GM19043 (cell line): ENCODE results near the gene TMEM123.
A peak's percentile ranks its signal among the peaks of the same experiment; 100 is the strongest.
"Not testable (repeated sequence)": the region's sequence is repeated elsewhere in the genome, so short reads cannot be mapped to it uniquely, and the experiment has no call there.

Experiments
- ATAC-seq: cut with Tn5 transposase; IDR thresholded peaks from one replicate; pipeline ENCODE4 v1.9.1; 2021; ENCODE audit warnings: low read depth; ENCODE audit not compliant: unreplicated experiment

TMEM123 gene

DNA sequence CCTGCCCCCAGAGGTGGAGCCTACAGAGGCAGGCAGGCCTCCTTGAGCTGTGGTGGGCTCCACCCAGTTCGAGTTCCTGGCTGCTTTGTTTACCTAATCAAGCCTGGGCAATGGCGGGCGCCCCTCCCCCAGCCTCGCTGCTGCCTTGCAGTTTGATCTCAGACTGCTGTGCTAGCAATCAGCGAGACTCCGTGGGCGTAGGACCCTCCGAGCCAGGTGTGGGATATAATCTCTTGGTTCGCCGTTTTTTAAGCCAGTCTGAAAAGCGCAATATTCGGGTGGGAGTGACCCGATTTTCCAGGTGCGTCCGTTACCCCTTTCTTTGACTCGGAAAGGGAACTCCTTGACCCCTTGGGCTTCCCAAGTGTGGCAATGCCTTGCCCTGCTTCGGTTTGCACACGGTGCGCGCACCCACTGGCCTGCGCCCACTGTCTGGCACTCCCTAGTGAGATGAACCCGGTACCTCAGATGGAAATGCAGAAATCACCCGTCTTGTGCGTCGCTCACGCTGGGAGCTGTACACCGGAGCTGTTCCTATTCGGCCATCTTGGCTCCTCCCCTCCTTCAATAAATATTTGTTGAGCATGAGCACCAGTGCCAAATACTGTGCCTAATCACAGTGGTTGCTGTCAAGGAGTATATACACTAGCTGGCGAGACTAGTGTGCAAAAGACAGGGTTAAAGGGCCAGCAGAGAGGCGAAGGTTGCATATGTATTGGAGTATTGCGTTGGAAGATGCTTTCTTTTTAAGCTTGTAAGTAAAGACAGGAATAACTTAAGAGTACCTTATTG lies 77.7 kb downstream of the TMEM123 start:
- not testable (repeated sequence) for ATAC-seq

DNA sequence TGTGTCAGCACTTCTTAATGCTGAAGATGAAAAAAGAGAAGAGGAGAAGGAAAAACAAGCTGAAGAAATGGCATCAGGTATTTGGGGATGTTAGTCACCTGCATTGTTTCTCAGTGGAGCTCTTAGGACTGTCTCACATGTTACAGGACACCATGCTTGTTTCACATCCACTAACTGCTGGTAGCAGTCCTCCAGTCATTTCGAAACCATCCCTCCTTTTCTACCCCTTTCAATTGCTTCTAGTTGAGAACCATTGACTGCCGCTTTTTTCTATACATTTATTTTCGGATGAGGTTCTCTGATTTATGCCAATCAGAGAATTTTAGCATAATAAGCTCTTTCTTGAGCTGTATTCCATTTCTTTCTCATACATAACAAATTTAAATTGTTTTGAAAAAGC lies 84.1 kb downstream of the TMEM123 start:
- ATAC-seq, result peak; percentile 100

DNA sequence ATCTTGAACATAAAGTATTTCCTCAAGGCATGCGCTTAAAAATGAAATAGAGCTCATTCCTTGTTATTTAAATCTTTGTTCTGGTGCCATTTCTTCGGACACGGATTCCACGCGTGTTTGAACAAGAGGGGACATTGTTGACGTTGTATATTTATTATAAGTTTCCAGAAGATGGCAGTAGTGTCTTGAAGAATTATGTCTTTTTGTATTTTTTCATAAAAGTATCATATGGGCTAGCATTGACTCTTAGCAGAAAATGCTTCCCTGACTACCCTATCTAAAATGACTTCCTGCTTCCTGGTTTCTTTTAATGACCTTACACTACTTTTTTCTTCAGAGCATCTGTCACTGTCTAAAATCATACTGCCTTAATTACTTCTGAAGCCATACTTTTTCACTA lies 85.2 kb downstream of the TMEM123 start:
- ATAC-seq, result no peak

DNA sequence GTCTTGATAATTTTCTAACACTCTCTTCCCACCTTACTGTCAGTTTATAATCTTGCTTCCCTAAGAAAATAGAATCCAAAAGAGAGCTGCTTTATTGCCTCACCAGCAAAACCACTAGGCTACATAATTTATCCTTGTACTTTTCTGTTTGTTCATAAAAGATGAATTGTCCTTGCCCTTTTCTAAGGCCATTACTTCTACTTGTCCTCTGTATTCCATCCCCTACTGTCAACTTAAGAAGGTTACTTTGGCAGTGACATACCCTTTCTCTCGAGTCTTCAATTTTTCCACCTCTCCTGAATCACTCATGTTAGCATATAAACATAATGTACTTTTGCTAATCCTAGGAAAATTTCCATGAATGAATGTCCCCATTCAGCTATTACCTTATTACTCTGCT lies 87.6 kb downstream of the TMEM123 start:
- ATAC-seq, result no peak

DNA sequence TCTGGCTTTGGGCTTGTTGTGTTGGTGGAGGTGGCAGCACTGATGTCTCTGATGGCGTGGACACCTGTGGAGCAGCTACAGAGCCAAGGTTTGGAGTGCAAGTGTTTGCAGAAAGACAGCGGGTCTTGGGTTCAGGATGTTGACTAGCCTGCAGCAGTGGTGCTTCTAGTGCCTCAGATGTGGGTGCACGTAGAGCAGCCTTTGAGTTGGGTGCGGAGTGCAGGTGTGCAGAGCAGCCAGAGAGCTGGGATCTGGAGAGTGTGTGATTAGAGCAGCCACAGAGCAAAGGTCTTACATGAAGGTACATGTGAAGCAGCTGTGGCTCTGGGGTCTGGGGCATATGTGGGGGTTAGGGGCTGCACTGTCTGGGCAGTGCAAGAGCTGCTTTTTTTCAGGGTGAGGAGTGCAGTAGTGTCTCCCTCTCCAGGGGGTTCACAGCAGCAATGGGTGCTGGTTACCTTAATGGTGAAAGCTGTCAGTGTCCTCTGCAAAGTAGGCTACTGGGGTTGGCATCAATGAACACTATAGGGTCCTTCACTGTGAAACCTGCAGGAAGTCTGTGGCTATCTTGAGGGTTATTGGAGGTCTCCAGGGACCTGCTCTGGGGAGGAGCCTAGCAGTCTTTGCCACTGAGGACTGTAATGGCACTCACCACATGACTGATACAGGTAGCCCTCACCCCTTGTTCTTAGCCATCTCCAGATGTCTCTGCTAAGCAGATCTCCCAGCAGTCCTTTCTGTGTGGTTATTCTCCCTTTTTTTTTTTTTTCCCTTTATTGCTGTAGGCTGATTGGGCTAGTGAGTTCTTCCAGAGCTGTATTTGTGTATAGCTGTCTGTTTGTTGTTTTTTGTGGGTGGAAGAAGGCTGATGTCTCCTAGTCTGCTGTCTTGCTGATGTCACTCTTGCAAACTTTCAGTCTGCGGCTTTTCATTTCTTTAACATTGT lies 91.2 kb downstream of the TMEM123 start:
- ATAC-seq, result peak; percentile 88

DNA sequence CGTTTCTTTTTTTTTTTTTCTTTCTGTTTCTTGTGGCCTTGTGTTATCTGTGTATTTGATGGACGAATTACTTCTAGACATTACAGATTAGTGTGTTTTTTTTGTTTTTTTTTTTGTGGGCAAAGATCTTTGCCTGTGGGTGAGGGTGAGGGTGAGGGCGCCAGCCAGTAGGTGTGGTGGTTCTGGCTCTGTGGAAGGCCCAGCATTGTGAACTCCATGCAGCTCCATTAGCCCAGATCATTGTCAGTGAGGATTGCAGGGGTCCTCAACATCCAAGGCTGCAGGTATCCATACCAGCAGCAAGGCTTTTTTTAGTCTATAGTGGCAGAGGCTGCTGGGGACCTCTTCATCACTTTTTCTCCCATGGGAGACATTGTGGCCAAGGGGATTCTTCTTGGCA lies 91.9 kb downstream of the TMEM123 start:
- no peak for ATAC-seq

DNA sequence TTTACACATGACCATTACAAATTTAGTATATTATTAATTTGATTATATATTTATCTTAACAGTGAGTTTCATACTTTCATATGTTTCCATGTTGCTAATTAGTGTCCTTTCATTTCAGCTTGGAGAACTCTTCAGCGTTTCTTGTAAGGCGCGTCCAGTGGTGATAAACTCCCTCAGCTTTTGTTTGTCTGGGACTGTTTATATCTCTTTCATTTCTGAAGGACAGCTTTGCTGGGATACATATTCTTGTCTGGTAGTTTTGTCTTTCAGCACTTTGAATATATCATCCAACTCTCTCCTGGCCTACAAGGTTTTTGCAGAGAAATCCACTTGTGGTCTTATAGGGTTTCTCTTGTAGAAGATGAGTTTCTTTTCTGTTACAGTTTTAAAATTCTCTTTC lies 93.2 kb downstream of the TMEM123 start:
- no peak for ATAC-seq

DNA sequence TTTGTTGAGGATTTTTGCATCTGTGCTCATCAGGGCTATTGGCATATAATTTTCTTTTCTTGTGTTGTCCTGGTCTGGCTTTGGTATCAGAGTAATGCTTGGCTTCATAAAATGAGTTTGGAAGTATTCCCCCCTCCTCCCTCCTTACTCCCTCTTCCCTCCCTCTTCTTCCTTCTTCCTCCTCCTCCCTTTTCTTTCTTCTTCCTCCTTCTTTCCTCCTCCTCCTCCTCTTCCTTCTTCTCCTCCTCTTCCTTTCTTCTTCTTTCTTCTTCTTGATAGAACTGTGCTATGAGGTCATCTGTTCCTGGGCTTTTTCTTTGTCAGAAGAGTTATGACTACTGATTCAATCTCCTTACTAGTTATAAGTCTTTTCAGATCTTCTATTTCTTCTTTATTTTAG lies 95.4 kb downstream of the TMEM123 start:
- ATAC-seq, result no peak

DNA sequence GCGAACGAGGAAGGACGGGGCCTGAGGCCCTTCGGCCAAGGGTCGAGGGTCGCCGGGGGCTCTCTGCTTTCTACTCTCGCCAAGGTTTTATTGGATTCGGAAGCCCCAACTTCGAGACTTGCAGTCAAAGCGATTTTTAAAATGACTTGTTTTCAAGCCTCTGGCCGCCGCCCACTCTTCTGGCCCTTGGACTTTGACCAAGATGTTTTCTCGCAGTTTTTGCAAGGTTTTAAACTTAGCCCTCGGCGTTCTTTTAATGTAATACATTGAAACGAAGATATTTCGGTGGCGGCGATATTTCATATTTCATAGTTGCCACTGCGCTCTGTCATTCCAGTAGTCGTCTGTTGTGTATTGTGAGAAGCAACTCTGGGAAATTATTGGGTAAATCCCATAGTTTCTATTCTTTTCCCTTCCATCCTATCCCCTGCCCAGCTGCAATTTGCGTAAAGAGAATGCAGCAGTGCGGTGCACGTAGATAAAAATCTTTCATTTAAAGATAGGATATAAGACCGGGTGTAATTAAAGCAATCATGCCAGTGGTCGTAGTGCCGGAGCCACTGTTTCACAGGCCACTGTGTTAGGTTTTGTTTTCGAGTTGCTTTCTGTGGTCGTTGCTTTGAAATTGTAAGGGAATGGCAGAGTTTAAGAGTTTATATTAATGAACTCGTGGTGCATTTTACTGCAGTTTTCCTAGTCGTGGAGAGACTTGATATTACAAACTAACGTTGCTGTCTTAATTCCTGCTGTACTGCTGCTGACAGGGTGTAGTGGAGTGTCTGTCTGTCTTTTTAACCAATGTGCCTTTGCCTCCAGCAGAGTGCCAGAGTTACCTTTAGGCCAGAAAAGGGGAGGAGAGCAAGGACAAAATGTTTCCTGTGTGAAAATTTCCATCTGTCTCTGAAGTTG lies 104.8 kb downstream of the TMEM123 start:
- peak; percentile 4 for ATAC-seq

DNA sequence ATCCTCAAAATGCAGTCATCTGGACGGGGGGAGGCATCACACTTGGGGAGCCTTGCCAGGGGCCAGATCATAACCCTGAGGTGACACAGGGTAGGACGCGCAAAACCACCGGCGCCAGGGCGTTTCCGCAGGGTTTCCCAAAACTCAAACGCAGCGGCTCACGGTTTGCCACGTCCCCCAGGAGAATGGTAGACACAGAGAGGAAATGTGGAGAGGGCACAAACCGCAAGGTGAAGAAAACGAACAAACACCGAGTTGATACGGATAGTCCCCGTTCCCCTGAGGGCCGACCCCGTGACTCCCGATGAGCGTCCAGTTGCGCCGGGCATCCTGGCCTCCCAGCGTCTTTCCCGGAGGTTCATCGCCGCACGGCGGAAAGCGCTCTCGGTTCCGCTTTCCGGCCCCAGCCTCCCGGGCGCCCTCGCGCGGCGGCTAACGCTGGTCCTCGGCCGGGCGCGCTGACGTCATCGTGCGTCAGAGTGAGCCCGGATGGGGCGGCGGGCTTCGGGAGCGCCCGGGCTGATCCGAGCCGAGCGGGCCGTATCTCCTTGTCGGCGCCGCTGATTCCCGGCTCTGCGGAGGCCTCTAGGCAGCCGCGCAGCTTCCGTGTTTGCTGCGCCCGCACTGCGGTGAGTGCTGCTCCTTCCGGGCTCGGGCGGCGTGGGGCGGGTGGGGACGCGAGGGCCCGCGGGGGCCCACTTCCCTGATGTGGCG lies 105.7 kb downstream of the TMEM123 start, which contains the start of gene BIRC2:
Gene BIRC2 (plus strand): TSS at position 467 of the 714 bp plus-strand sequence. CDS start 2,641 bp downstream, outside the sequence.
- peak; percentile 82 for ATAC-seq

DNA sequence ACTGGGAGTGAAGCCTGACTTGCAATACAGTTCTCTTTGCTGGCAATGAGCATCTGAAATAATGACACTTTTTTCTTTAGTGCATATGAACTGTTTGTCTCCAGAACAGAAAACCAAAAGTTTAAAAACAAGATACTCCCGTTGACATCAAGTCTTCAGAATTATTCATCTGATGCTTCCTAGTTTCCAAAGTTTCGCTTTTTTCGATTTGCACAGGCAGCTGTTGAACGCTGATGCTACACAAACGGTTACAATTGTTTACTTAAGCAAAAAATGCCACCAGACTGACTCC lies 106.2 kb downstream of the TMEM123 start:
- ATAC-seq, result no peak
